Right ventricle myocardium inferior (tissue), 1 donor: ENCODE results near the gene KCNH5. TPM values are rescaled to one million over a fixed set of nuclear protein-coding genes. Genes with fewer than 3 reads are reported as not detected.

Experiments used
- ATAC-seq: fragments of 200-7000 bp; cut with Tn5 transposase; one replicate; pipeline ENCODE4 v1.9.1; 2020; ENCODE audit warnings: mild to moderate bottlenecking, moderate library complexity
- DNase-seq: peaks from one replicate; pipeline ENCODE4 v3.0.0; 2021; ENCODE audit errors: missing footprints
- intact Hi-C: fragments of 100-400 bp; cut with DNase I; formaldehyde crosslinking; loops from one replicate; pipeline ENCODE4 v1.11.0; 2022
- long read RNA-seq: library from polyadenylated mRNA; unstranded; transcript quantifications from one replicate; pipeline ENCODE4 v2.0.0, GENCODE V29; 2021
- total RNA-seq: library from RNA; stranded (reverse); fragmentation: NEBNext Ultra II Directional; extraction: Animal tissue kit (Norgen Biotek cat#: 25700); gene quantifications from one replicate; pipeline ENCODE4 v1.2.1, GENCODE V29; 2021
- donor health status: DM: no; HTN: yes; CAD: no; lungs with severe emphysema.

The KCNH5 gene
- not detected for total RNA-seq
- long read RNA-seq = 0 reads

GRCh38 chr14:63045234-63045611, at the start of gene KCNH5:
Gene KCNH5 (minus strand): TSS chr14:63045458. CDS start chr14:63045186, 272 bp downstream.
- intact Hi-C loops = no loop called here
- peak; percentile 55 for DNase-seq

GRCh38 chr14:63091394-63091996, 46.2 kb upstream of the KCNH5 start:
- DNase-seq (no peak), ATAC-seq (no peak)
- intact Hi-C loops = no loop called here

More at GRCh38 chr14:63045234-63045611, at the start of gene KCNH5:
- peak; percentile 67 for ATAC-seq

GRCh38 chr14:63088865-63089264, 43.6 kb upstream of the KCNH5 start:
- intact Hi-C loops = no loop called here
- DNase-seq (no peak), ATAC-seq (no peak)

GRCh38 chr14:63078569-63078968, 33.3 kb upstream of the KCNH5 start:
- intact Hi-C loops = no loop called here
- ATAC-seq (no peak), DNase-seq (no peak)

GRCh38 chr14:63076488-63076887, 31.2 kb upstream of the KCNH5 start:
- intact Hi-C loops = no loop called here
- no peak for ATAC-seq
- DNase-seq = no peak

- ATAC-seq (no peak), DNase-seq (no peak)
- intact Hi-C loops = no loop called here
Observed at GRCh38 chr14:63055631-63056030, 10.4 kb upstream of the KCNH5 start.

GRCh38 chr14:63051992-63052391, 6.7 kb upstream of the KCNH5 start:
- ATAC-seq = no peak
- no peak for DNase-seq
- intact Hi-C loops = no loop called here

GRCh38 chr14:63051301-63051700, 6.0 kb upstream of the KCNH5 start:
- intact Hi-C loops = no loop called here
- DNase-seq = no peak
- ATAC-seq = no peak

- no peak for DNase-seq
- no peak for ATAC-seq
- intact Hi-C loops = no loop called here
Observed at GRCh38 chr14:63050694-63051093, 5.4 kb upstream of the KCNH5 start.

- no peak for DNase-seq
- ATAC-seq = no peak
- intact Hi-C loops = no loop called here
Observed at GRCh38 chr14:63046339-63047268, 1.3 kb upstream of the KCNH5 start.

- peak; percentile 48 for ATAC-seq
- intact Hi-C loops = no loop called here
- peak; percentile 57 for DNase-seq
Observed at GRCh38 chr14:63045612-63046320, 508 bp upstream of the KCNH5 start.

- ATAC-seq (no peak), DNase-seq (no peak)
- intact Hi-C loops = no loop called here
Observed at GRCh38 chr14:63039866-63040265, 5.4 kb downstream of the KCNH5 start.

GRCh38 chr14:63032641-63033040, 12.6 kb downstream of the KCNH5 start:
- ATAC-seq (no peak), DNase-seq (no peak)
- intact Hi-C loops = no loop called here

- DNase-seq = no peak
- intact Hi-C loops = no loop called here
- no peak for ATAC-seq
Observed at GRCh38 chr14:63032076-63032475, 13.2 kb downstream of the KCNH5 start.

GRCh38 chr14:63030113-63030512, 15.1 kb downstream of the KCNH5 start:
- ATAC-seq (no peak), DNase-seq (no peak)
- intact Hi-C loops = no loop called here

- intact Hi-C loops = no loop called here
- ATAC-seq (no peak), DNase-seq (no peak)
Observed at GRCh38 chr14:63027719-63028118, 17.5 kb downstream of the KCNH5 start.

- intact Hi-C loops = no loop called here
- DNase-seq (no peak), ATAC-seq (no peak)
Observed at GRCh38 chr14:63026491-63026890, 18.8 kb downstream of the KCNH5 start.

GRCh38 chr14:63014621-63015020, 30.6 kb downstream of the KCNH5 start:
- intact Hi-C loops = no loop called here
- no peak for ATAC-seq
- no peak for DNase-seq

- no peak for ATAC-seq
- intact Hi-C loops = no loop called here
- DNase-seq = no peak
Observed at GRCh38 chr14:63012171-63012570, 33.1 kb downstream of the KCNH5 start.

GRCh38 chr14:63011623-63012022, 33.6 kb downstream of the KCNH5 start:
- intact Hi-C loops = no loop called here
- no peak for ATAC-seq
- DNase-seq = no peak
